Stomach smooth muscle (tissue), 2 donors: ENCODE data around the gene MBP.

Experiments used
- H3K27ac ChIP-seq: one replicate; pipeline ENCODE4 v1.7.0; 2013; ENCODE audit warnings: mild to moderate bottlenecking, low read length, inconsistent platforms
- H3K27me3 ChIP-seq, 2 donors: one replicate each; pipeline ENCODE4 v1.7.0; 2013; ENCODE audit warnings: low read length in 2 of 2; ENCODE audit not compliant: insufficient read depth in 2 of 2, control insufficient read depth in 1 of 2
- H3K36me3 ChIP-seq, 2 donors: one replicate each; pipeline ENCODE4 v1.7.0; 2013; ENCODE audit warnings: low read length in 2 of 2; ENCODE audit not compliant: control insufficient read depth in 2 of 2, insufficient read depth in 2 of 2
- H3K4me1 ChIP-seq: one replicate; pipeline ENCODE4 v1.7.0; 2013; ENCODE audit warnings: low read length; ENCODE audit not compliant: control insufficient read depth, insufficient read depth
- H3K4me3 ChIP-seq, 2 donors: one replicate each; pipeline ENCODE4 v1.7.0; 2013; ENCODE audit warnings: low read length in 2 of 2
- H3K9ac ChIP-seq, 2 donors: one replicate each; pipeline ENCODE4 v1.7.0; 2013; ENCODE audit warnings: low read length in 2 of 2, mild to moderate bottlenecking in 1 of 2
- H3K9me3 ChIP-seq, 2 donors: one replicate each; pipeline ENCODE4 v1.7.0; 2013; ENCODE audit warnings: low read length in 2 of 2; ENCODE audit not compliant: control insufficient read depth in 2 of 2
- donor health status: healthy.
- donor health status: Pancreatic carcinoma.

The MBP gene

GRCh38 chr18:77087393-77088141, 45.0 kb downstream of the MBP start:
- Histone ChIP-seq H3K9me3 (no peaks in the 10 kb centered on the region), H3K27ac (peak overlapping the region; percentile 56), H3K9ac (peak overlapping the region; percentile 60 to 66), H3K36me3 (no peaks in the 10 kb centered on the region), H3K4me3 (peak overlapping the region; percentile 63 to 75), H3K4me1 (peaks cover 23% of the 10 kb centered on the region), H3K27me3 (no peaks in the 10 kb centered on the region)

GRCh38 chr18:77086656-77087392, 45.8 kb downstream of the MBP start:
- Histone ChIP-seq H3K9ac (peak overlapping the region; percentile 60 to 66), H3K4me3 (peak overlapping the region; percentile 63 to 75), H3K4me1 (peaks cover 25% of the 10 kb centered on the region), H3K9me3 (no peaks in the 10 kb centered on the region), H3K27me3 (no peaks in the 10 kb centered on the region), H3K36me3 (no peaks in the 10 kb centered on the region), H3K27ac (peak overlapping the region; percentile 56)

GRCh38 chr18:77086034-77086433, 46.5 kb downstream of the MBP start:
- no peaks in the 10 kb centered on the region for H3K27me3 ChIP-seq
- H3K4me1 ChIP-seq: peaks cover 25% of the 10 kb centered on the region
- H3K9me3 ChIP-seq: no peaks in the 10 kb centered on the region
- H3K9ac ChIP-seq: peak overlapping the region in 1 of 2 donors; percentile 39
- peak overlapping the region; percentile 63 to 75 for H3K4me3 ChIP-seq
- no peaks in the 10 kb centered on the region for H3K36me3 ChIP-seq
- H3K27ac ChIP-seq: peak overlapping the region; percentile 12

GRCh38 chr18:77084688-77085035, 47.9 kb downstream of the MBP start:
- H3K9ac ChIP-seq: no peak overlapping the region
- no peaks in the 10 kb centered on the region for H3K36me3 ChIP-seq
- no peak overlapping the region for H3K4me3 ChIP-seq
- no peaks in the 10 kb centered on the region for H3K9me3 ChIP-seq
- H3K4me1 ChIP-seq: peaks cover 29% of the 10 kb centered on the region
- H3K27ac ChIP-seq: peak overlapping the region; percentile 18
- no peaks in the 10 kb centered on the region for H3K27me3 ChIP-seq

- Histone ChIP-seq H3K36me3 (no peaks in the 10 kb centered on the region), H3K4me1 (peaks cover 32% of the 10 kb centered on the region), H3K4me3 (no peak overlapping the region), H3K27me3 (no peaks in the 10 kb centered on the region), H3K27ac (no peak overlapping the region), H3K9ac (no peak overlapping the region), H3K9me3 (no peaks in the 10 kb centered on the region)
Measured at GRCh38 chr18:77082316-77082955, 50.1 kb downstream of the MBP start.

- Histone ChIP-seq H3K4me3 (no peak overlapping the region), H3K9me3 (no peaks in the 10 kb centered on the region), H3K9ac (no peak overlapping the region), H3K27ac (no peak overlapping the region), H3K27me3 (no peaks in the 10 kb centered on the region), H3K4me1 (peaks cover 26% of the 10 kb centered on the region), H3K36me3 (no peaks in the 10 kb centered on the region)
Measured at GRCh38 chr18:77081390-77081778, 51.2 kb downstream of the MBP start.

- no peak overlapping the region for H3K27ac ChIP-seq
- no peaks in the 10 kb centered on the region for H3K27me3 ChIP-seq
- no peak overlapping the region for H3K9ac ChIP-seq
- H3K4me3 ChIP-seq: no peak overlapping the region
- peaks cover 0 to 2% of the 10 kb centered on the region in 2 donors for H3K36me3 ChIP-seq
- no peaks in the 10 kb centered on the region for H3K9me3 ChIP-seq
- peaks cover 30% of the 10 kb centered on the region for H3K4me1 ChIP-seq
Measured at GRCh38 chr18:77079954-77080682, 52.5 kb downstream of the MBP start.

- H3K4me3 ChIP-seq: no peak overlapping the region
- H3K4me1 ChIP-seq: peaks cover 26% of the 10 kb centered on the region
- no peak overlapping the region for H3K27ac ChIP-seq
- peaks cover 0 to 2% of the 10 kb centered on the region in 2 donors for H3K36me3 ChIP-seq
- H3K27me3 ChIP-seq: no peaks in the 10 kb centered on the region
- no peaks in the 10 kb centered on the region for H3K9me3 ChIP-seq
- no peak overlapping the region for H3K9ac ChIP-seq
Measured at GRCh38 chr18:77079088-77079487, 53.5 kb downstream of the MBP start.

- Histone ChIP-seq H3K27ac (no peak overlapping the region), H3K4me3 (no peak overlapping the region), H3K36me3 (peaks cover 0 to 2% of the 10 kb centered on the region in 2 donors), H3K9me3 (no peaks in the 10 kb centered on the region), H3K4me1 (peaks cover 26% of the 10 kb centered on the region), H3K9ac (no peak overlapping the region), H3K27me3 (no peaks in the 10 kb centered on the region)
Measured at GRCh38 chr18:77078690-77079070, 53.9 kb downstream of the MBP start.

- H3K4me1 ChIP-seq: peaks cover 27% of the 10 kb centered on the region
- H3K36me3 ChIP-seq: peaks cover 0 to 2% of the 10 kb centered on the region in 2 donors
- H3K27ac ChIP-seq: no peak overlapping the region
- H3K4me3 ChIP-seq: no peak overlapping the region
- H3K9me3 ChIP-seq: no peaks in the 10 kb centered on the region
- H3K9ac ChIP-seq: no peak overlapping the region
- H3K27me3 ChIP-seq: no peaks in the 10 kb centered on the region
Measured at GRCh38 chr18:77077941-77078689, 54.5 kb downstream of the MBP start.
